ENCODE measurements around the gene PCMT1. TPM values are rescaled to one million over a fixed set of nuclear protein-coding genes. Genes with fewer than 3 reads are reported as not detected.

PCMT1 gene
- total RNA-seq, 6 donors from 2014 or later = 25.1 to 129 (median 68.1) TPM

DNA sequence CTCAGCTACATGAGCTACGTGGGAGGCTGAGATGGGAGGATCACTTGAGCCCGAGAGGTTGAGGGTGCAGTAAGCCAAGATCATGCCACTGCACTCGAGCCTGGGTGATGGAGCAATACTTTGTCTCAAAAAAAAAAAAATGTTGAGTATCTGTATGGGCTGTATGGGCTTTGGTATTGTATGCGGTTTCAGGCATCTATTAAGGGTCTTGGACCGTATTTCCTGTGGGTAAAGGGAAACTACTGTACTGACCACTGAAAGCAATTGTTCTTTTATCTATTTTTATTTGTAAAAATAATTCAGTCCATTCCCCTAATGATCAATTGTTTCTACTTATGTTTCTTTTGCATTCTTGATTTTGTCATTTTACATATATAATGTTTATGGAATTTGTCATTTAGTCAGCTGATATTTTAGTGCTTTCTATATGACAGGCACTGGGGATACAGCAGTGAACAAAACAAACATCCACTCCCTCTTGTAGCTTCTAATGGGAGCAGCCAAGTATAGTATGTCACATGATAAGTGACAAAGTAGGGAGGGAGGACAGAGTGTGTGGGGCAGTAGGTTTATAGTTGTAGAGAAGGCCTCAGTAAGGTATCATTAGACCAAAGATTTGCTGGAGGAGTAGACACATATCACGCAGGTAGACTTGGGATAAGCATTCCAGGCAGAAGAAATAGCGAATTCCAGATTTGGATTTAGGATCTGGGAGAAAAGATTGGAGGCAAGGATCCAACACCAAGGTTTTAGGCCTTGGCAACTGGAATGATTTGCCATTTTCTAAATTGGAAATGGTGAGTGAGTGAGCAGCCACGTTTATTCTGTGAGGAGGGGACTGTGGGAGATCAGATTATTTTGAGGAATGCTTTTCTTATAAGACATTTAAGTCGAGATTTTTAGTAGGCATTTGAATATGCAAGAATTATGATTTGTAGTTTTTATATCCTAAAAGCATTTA lies 6.0 kb downstream of the PCMT1 start:
- WGBS, 2 donors = 77 to 89% methylated on average over 9 of the region's 9 CpGs
- ATAC-seq (ENCODE audit: low FRiP score in 2 of 2) (no peak), DNase-seq (no peak)
- Histone ChIP-seq H3K27ac (no peak overlapping the region), H3K27me3 (no peaks in the 10 kb centered on the region), H3K4me3 (no peak overlapping the region), H3K4me1 (peaks cover 23 to 44% (median 28%) of the 10 kb centered on the region in 4 donors), H3K9me3 (no peaks in the 10 kb centered on the region), H3K36me3 (peaks cover 0 to 14% (median 0%) of the 10 kb centered on the region in 4 donors)
- TF ChIP-seq EP300 (IDR thresholded peaks at IDR 0.05) (no peak), POLR2AphosphoS5 (IDR thresholded peaks at IDR 0.05) (no peak)
- TF ChIP-seq, protein P1, sequence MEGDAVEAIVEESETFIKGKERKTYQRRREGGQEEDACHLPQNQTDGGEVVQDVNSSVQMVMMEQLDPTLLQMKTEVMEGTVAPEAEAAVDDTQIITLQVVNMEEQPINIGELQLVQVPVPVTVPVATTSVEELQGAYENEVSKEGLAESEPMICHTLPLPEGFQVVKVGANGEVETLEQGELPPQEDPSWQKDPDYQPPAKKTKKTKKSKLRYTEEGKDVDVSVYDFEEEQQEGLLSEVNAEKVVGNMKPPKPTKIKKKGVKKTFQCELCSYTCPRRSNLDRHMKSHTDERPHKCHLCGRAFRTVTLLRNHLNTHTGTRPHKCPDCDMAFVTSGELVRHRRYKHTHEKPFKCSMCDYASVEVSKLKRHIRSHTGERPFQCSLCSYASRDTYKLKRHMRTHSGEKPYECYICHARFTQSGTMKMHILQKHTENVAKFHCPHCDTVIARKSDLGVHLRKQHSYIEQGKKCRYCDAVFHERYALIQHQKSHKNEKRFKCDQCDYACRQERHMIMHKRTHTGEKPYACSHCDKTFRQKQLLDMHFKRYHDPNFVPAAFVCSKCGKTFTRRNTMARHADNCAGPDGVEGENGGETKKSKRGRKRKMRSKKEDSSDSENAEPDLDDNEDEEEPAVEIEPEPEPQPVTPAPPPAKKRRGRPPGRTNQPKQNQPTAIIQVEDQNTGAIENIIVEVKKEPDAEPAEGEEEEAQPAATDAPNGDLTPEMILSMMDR (IDR thresholded peaks at IDR 0.05) = no peak

DNA sequence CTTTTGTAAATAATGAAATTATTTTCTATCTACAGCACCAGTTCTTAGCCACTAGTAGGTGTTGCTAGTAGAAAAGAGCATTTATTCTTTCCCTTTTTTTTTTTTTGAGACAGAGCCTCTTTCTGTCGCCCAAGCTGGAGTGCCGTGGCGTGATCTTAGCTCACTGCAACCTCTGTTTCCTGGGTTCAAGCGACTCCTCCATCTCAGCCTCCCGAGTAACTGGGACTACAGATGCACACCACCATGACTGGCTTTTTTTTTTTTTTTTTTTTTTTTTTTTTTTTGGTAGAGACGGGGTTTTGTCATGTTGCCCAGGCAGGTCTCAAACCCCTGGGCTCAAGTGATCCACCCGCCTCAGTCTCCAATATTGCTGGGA lies 6.7 kb downstream of the PCMT1 start:
- no peak for DNase-seq
- TF ChIP-seq EP300 (IDR thresholded peaks at IDR 0.05) (no peak), POLR2AphosphoS5 (IDR thresholded peaks at IDR 0.05) (no peak), POLR2A (IDR thresholded peaks at IDR 0.05) (no peak)
- TF ChIP-seq, protein P1 (IDR thresholded peaks at IDR 0.05) = no peak
- no peak for ATAC-seq (ENCODE audit: low FRiP score in 2 of 2)
- H3K9me3 ChIP-seq = no peaks in the 10 kb centered on the region
- H3K4me3 ChIP-seq = no peak overlapping the region
- H3K4me1 ChIP-seq = peaks cover 16 to 38% (median 22%) of the 10 kb centered on the region in 4 donors
- WGBS, 2 donors = 91 to 94% methylated on average over 7 of the region's 7 CpGs
- H3K27me3 ChIP-seq = no peaks in the 10 kb centered on the region
- H3K27ac ChIP-seq = no peak overlapping the region
- H3K36me3 ChIP-seq = peaks cover 0 to 16% (median 0%) of the 10 kb centered on the region in 4 donors

DNA sequence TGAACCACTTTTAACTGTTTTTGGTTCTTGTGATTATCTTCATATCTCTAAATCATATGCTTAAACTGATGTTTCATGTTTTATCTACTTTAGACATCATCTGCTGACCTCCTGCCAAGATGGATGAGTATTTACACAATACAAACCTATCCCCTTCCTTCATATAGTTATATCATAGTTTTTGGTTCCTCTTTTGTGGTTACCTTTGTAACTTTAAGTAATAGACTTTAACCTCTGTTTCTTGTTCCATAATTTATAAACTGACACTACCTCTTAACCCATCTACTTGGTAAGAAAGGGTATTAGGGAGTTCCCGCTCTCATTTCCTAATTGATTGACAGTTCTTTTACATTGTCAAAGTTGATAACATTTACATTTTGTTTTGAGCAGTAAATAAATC lies 11.9 kb downstream of the PCMT1 start:
- ATAC-seq (ENCODE audit: low FRiP score in 2 of 2) (no peak), DNase-seq (no peak)
- 60 to 88% methylated on average over 1 of the region's 1 CpG for WGBS, 2 donors

DNA sequence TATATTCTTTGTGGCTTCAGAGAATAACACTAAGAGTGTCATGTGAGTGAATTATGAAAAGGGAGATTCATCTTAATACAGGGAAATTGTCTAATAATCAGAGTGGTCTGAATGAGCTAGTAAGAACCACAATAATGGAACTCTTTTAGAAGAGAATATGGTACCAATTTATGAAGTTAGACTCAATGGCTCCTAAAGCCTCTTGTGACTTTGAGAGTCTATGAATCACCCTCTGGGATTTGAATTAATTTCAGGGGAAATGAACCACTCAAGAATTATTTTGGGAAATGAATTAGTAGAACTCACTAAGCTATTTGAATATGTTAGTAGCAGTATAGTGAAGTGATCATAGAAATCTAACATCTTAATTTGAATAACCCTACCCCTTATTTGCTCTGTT lies 14.3 kb downstream of the PCMT1 start:
- peaks cover 0 to 10% (median 3%) of the 10 kb centered on the region in 4 donors for H3K9me3 ChIP-seq
- no peak for DNase-seq
- no peak overlapping the region for H3K27ac ChIP-seq
- H3K4me1 ChIP-seq = peaks cover 0 to 12% (median 3%) of the 10 kb centered on the region in 4 donors
- ATAC-seq (ENCODE audit: low FRiP score in 2 of 2) = no peak
- no peaks in the 10 kb centered on the region for H3K27me3 ChIP-seq
- TF ChIP-seq, protein P1 (IDR thresholded peaks at IDR 0.05) = no peak
- no peak for TF ChIP-seq POLR2A (IDR thresholded peaks at IDR 0.05)
- no peak for TF ChIP-seq POLR2AphosphoS5 (IDR thresholded peaks at IDR 0.05)
- TF ChIP-seq EP300 (IDR thresholded peaks at IDR 0.05) = no peak
- no peak overlapping the region for H3K4me3 ChIP-seq
- peaks cover 0 to 24% (median 0%) of the 10 kb centered on the region in 4 donors for H3K36me3 ChIP-seq

More for the DNA sequence above, 11.9 kb downstream of the PCMT1 start:
- no peak for TF ChIP-seq POLR2A (IDR thresholded peaks at IDR 0.05)
- TF ChIP-seq EP300 (IDR thresholded peaks at IDR 0.05) = no peak
- TF ChIP-seq, protein P1 (IDR thresholded peaks at IDR 0.05) = no peak
- no peak overlapping the region for H3K4me3 ChIP-seq
- H3K27ac ChIP-seq = peak overlapping the region in 1 of 4 donors; percentile 9
- peaks cover 0 to 5% (median 1%) of the 10 kb centered on the region in 4 donors for H3K4me1 ChIP-seq
- H3K9me3 ChIP-seq = peaks cover 0 to 8% (median 2%) of the 10 kb centered on the region in 4 donors
- H3K27me3 ChIP-seq = no peaks in the 10 kb centered on the region
- peaks cover 0 to 21% (median 0%) of the 10 kb centered on the region in 4 donors for H3K36me3 ChIP-seq
